HCT116 (cell line): ENCODE measurements around the gene TAF9. TPM values are rescaled to one million over a fixed set of nuclear protein-coding genes. Genes with fewer than 3 reads are reported as not detected.
A peak's percentile ranks its signal among the peaks of the same experiment; 100 is the strongest.

Source experiments
- ATAC-seq: fragments of 200-7000 bp; cut with Tn5 transposase; 2 replicates; pipeline ENCODE4 v1.9.1; 2020; ENCODE audit warnings: mild to moderate bottlenecking, moderate library complexity
- BruUV-seq: library from RNA; stranded (reverse); fragments of 400-500 nt; replicated peaks from 2 replicates; lab custom pipeline; 2021; lab: Mats Ljungman, UMichigan
- CTCF ChIA-PET: fragments of 300-600 bp; sonication (Branson Sonifier 250); formaldehyde crosslinking; loops from one replicate; lab custom pipeline; 2021; ENCODE audit warnings: antibody characterized with exemption; lab: Charles Lee
- POLR2A ChIA-PET: fragments of 300-600, 350-600 bp; sonication (Branson Sonifier 250); formaldehyde crosslinking; loops from one replicate; lab custom pipeline; 2021; ENCODE audit warnings: antibody characterized with exemption; lab: Charles Lee
- RAD21 ChIA-PET, 2 experiments: fragments of 300-600 bp; sonication (Branson Sonifier 250); formaldehyde crosslinking; loops; one replicate each; lab custom pipeline; 2023; ENCODE audit warnings: low total read pairs in 2 of 2; ENCODE audit not compliant: uncharacterized antibody in 2 of 2, unreplicated experiment in 2 of 2, low non-redundant PET in 1 of 2; lab: Charles Lee
- DNase-seq: peaks from one replicate; pipeline ENCODE4 v3.0.0-alpha.2; 2010; ENCODE audit warnings: low read depth, low spot score
- H2AFZ ChIP-seq: fragments of 200-600 bp; shearing (Covaris generic), sonication (generic); 2 replicates; pipeline ENCODE4 v1.6.1; 2017; ENCODE audit warnings: low read depth, mixed run types, mixed read lengths, antibody characterized with exemption, low read length; ENCODE audit not compliant: poor library complexity, severe bottlenecking
- H3K27ac ChIP-seq: 2 replicates; pipeline ENCODE4 v1.5.1; 2012; ENCODE audit warnings: low read depth, low read length
- H3K27me3 ChIP-seq: fragments of 200-600 bp; sonication (generic); 2 replicates; pipeline ENCODE4 v1.6.1; 2016; ENCODE audit warnings: mixed run types, low read length, mixed read lengths; ENCODE audit not compliant: insufficient read depth
- H3K36me3 ChIP-seq, 2 experiments: fragments of 200-500 bp in 1 of 2; fragments of 200-600 bp in 1 of 2; sonication (Bioruptor generic) in 1 of 2; sonication (generic) in 1 of 2; 2 replicates each; pipeline versions ENCODE4 v1.5.1 to v1.6.1; 2014 to 2016; ENCODE audit warnings: low read length in 2 of 2, inconsistent platforms in 1 of 2, mixed read lengths in 1 of 2, mixed run types in 1 of 2; ENCODE audit not compliant: insufficient read depth in 2 of 2, control insufficient read depth in 1 of 2
- H3K4me1 ChIP-seq, 2 experiments: fragments of 200-600 bp in 1 of 2; sonication (generic) in 1 of 2; 2 replicates each; pipeline versions ENCODE4 v1.5.1 to v1.6.1; 2012 to 2017; ENCODE audit warnings: low read length in 2 of 2, inconsistent platforms in 1 of 2, mild to moderate bottlenecking in 1 of 2, mixed read lengths in 1 of 2, mixed run types in 1 of 2, moderate library complexity in 1 of 2; ENCODE audit not compliant: insufficient read depth in 2 of 2, control insufficient read depth in 1 of 2
- H3K4me2 ChIP-seq: fragments of 200-600 bp; sonication (generic); 2 replicates; pipeline ENCODE4 v1.6.1; 2017; ENCODE audit warnings: mixed run types, low read length, mixed read lengths
- H3K4me3 ChIP-seq, 2 experiments: fragments of 200-600 bp in 1 of 2; sonication (generic) in 1 of 2; replicated peaks in 1 of 2; 2 replicates each; pipeline ENCODE4 v1.5.1; 2011 to 2016; ENCODE audit warnings: low read length in 2 of 2, control low read depth in 1 of 2, low read depth in 1 of 2, mild to moderate bottlenecking in 1 of 2, mixed read lengths in 1 of 2, mixed run types in 1 of 2
- H3K79me2 ChIP-seq: fragments of 200-600 bp; sonication (generic); 2 replicates; pipeline ENCODE4 v1.6.1; 2017; ENCODE audit warnings: mild to moderate bottlenecking, mixed run types, low read length, moderate library complexity, mixed read lengths; ENCODE audit not compliant: insufficient read depth
- H3K9ac ChIP-seq: fragments of 200-600 bp; sonication (generic); 2 replicates; pipeline ENCODE4 v1.6.1; 2016; ENCODE audit warnings: low read length, mixed read lengths
- H3K9me2 ChIP-seq: fragments of 200-600 bp; sonication (generic), shearing (Covaris generic); 2 replicates; pipeline ENCODE4 v1.6.1; 2017; ENCODE audit warnings: mixed run types, mild to moderate bottlenecking, moderate library complexity; ENCODE audit not compliant: insufficient read depth
- H3K9me3 ChIP-seq, 2 experiments: fragments of 200-500 bp in 1 of 2; fragments of 200-600 bp in 1 of 2; sonication (Bioruptor generic) in 1 of 2; sonication (generic) in 1 of 2; 2 replicates each; pipeline ENCODE4 v1.6.1; 2014 to 2017; ENCODE audit warnings: low read length in 2 of 2, mixed read lengths in 2 of 2, inconsistent platforms in 1 of 2, low read depth in 1 of 2, mild to moderate bottlenecking in 1 of 2, mixed run types in 1 of 2, moderate library complexity in 1 of 2; ENCODE audit not compliant: control insufficient read depth in 1 of 2, insufficient read depth in 1 of 2
- H4K20me1 ChIP-seq: fragments of 200-600 bp; sonication (generic), shearing (Covaris generic); 2 replicates; pipeline ENCODE4 v1.6.1; 2017; ENCODE audit warnings: mixed run types, mild to moderate bottlenecking, moderate library complexity; ENCODE audit not compliant: insufficient read depth
- CEBPB ChIP-seq: IDR thresholded peaks from 2 replicates; pipeline ENCODE4 v1.6.1; 2012; ENCODE audit warnings: low read depth
- ELF1 ChIP-seq: IDR thresholded peaks from 2 replicates; pipeline ENCODE4 v1.6.1; 2012; ENCODE audit warnings: low read depth, borderline replicate concordance
- POLR2A ChIP-seq: IDR thresholded peaks from 2 replicates; pipeline ENCODE4 v1.7.0; 2011; ENCODE audit warnings: borderline replicate concordance; ENCODE audit not compliant: insufficient read depth, insufficient read length; ENCODE audit errors: extremely low read depth
- POLR2AphosphoS5 ChIP-seq: IDR thresholded peaks from 2 replicates; pipeline ENCODE4 v1.6.1; 2011; ENCODE audit warnings: mild to moderate bottlenecking, low read depth, low read length, moderate library complexity
- RAD21 ChIP-seq: IDR thresholded peaks from 2 replicates; pipeline ENCODE4 v1.6.1; 2012; ENCODE audit warnings: low read depth, mild to moderate bottlenecking
- SIN3A ChIP-seq: IDR thresholded peaks from 2 replicates; pipeline ENCODE4 v1.6.1; 2012; ENCODE audit warnings: low read depth
- SRF ChIP-seq: IDR thresholded peaks from 2 replicates; pipeline ENCODE4 v1.6.1; 2012; ENCODE audit warnings: low read depth
- intact Hi-C: fragments of 100-400 bp; cut with micrococcal nuclease; formaldehyde crosslinking; loops from 2 replicates; pipeline ENCODE4 v1.10.0; 2022
- total RNA-seq: library from RNA; stranded (reverse); gene quantifications from one replicate; pipeline ENCODE4 v1.2.1, GENCODE V29; 2021; ENCODE audit not compliant: unreplicated experiment
- TF ChIP-seq, protein P1 (sequence below), 3 experiments: fragments of 200-600 bp in 1 of 3; sonication (generic) in 1 of 3; IDR thresholded peaks in 2 of 3; conservative IDR thresholded peaks in 1 of 3; 2 replicates each; pipeline ENCODE4 v1.5.1; 2012 to 2017; ENCODE audit warnings: low read depth in 2 of 3, low read length in 2 of 3, antibody characterized with exemption in 1 of 3, borderline replicate concordance in 1 of 3, control low read depth in 1 of 3, mild to moderate bottlenecking in 1 of 3, mixed read lengths in 1 of 3, mixed run types in 1 of 3, moderate library complexity in 1 of 3; ENCODE audit not compliant: insufficient read depth in 1 of 3
- TF ChIP-seq, protein P2 (sequence below): IDR thresholded peaks from 2 replicates; pipeline ENCODE4 v1.6.1; 2012

The TAF9 gene
- total RNA-seq, 1 experiment from 2014 or later, result 92.0 TPM

DNA sequence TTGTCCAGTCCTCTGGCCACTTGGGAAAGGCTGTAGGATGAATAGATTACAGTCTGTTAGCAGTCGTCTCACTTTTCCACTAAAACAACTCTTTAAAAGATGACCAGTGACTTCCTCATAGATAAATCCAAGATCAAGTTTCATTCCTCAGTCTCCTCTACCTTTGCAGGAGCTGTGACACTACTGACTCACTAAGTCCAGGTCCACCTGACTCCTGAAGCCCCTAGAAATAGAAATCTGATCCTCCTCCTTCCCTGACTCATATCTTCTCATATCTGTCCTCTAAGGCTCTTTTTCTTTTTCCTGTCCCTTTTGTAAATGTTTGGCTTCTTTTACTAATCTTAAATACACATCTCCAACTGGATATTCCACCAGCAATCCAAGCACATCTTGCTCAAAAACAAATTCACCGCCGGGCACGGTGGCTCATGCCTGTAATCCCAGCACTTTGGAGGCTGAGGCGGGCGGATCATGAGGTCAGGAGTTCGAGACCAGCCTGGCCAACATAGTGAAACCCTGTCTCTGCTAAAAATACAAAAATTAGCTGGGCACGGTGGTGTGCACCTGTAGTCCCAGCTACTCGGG is 39.3 kb downstream of the TAF9 start:
- H2AFZ ChIP-seq, result no peak overlapping the region
- peak overlapping the region; percentile 15 for H3K4me2 ChIP-seq
- DNase-seq (no peak), ATAC-seq (no peak)
- H3K27ac ChIP-seq, result no peak overlapping the region
- no peaks in the 10 kb centered on the region for H3K9me3 ChIP-seq
- no peaks in the 10 kb centered on the region for H3K9me2 ChIP-seq
- intact Hi-C loops, result loop anchor here (10.0 kb wide), 2 partner anchors 65 to 285 kb away; no protein-coding TSS in a partner anchor
- H3K36me3 ChIP-seq, result no peaks in the 10 kb centered on the region
- peaks cover 9 to 41% of the 10 kb centered on the region in 2 experiments; a peak in 3 of 4 replicates for H3K4me1 ChIP-seq
- TF ChIP-seq POLR2A, result no peak
- no peak for TF ChIP-seq ELF1
- no peak for TF ChIP-seq SIN3A
- TF ChIP-seq CEBPB, result no peak
- TF ChIP-seq SRF, result no peak
- TF ChIP-seq, protein P1, sequence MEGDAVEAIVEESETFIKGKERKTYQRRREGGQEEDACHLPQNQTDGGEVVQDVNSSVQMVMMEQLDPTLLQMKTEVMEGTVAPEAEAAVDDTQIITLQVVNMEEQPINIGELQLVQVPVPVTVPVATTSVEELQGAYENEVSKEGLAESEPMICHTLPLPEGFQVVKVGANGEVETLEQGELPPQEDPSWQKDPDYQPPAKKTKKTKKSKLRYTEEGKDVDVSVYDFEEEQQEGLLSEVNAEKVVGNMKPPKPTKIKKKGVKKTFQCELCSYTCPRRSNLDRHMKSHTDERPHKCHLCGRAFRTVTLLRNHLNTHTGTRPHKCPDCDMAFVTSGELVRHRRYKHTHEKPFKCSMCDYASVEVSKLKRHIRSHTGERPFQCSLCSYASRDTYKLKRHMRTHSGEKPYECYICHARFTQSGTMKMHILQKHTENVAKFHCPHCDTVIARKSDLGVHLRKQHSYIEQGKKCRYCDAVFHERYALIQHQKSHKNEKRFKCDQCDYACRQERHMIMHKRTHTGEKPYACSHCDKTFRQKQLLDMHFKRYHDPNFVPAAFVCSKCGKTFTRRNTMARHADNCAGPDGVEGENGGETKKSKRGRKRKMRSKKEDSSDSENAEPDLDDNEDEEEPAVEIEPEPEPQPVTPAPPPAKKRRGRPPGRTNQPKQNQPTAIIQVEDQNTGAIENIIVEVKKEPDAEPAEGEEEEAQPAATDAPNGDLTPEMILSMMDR (IDR thresholded peaks at IDR 0.05 in 2 of 3, conservative IDR thresholded peaks at IDR 0.05 in 1 of 3; ENCODE audit: borderline replicate concordance in 1 of 3, insufficient read depth in 1 of 3, low read depth in 2 of 3, low read length in 2 of 3), result no peak
- no peak for TF ChIP-seq POLR2AphosphoS5
- no peak for TF ChIP-seq RAD21
- TF ChIP-seq, protein P2, sequence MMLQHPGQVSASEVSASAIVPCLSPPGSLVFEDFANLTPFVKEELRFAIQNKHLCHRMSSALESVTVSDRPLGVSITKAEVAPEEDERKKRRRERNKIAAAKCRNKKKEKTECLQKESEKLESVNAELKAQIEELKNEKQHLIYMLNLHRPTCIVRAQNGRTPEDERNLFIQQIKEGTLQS, result no peak
- ChIA-PET RAD21 (no interaction called here), POLR2A (no interaction called here), CTCF (no interaction called here)
- H3K27me3 ChIP-seq, result no peaks in the 10 kb centered on the region
- no peak overlapping the region for H3K4me3 ChIP-seq
- no TSS peak for BruUV-seq
- H4K20me1 ChIP-seq, result no peaks in the 10 kb centered on the region
- no peak overlapping the region for H3K9ac ChIP-seq
- peaks cover 7% of the 10 kb centered on the region for H3K79me2 ChIP-seq
